AG09319 (cell line): ENCODE results near the gene OGFRL1.
"Not testable (repeated sequence)": the region's sequence is repeated elsewhere in the genome, so short reads cannot be mapped to it uniquely, and the experiment has no call there.

ENCODE experiments used
- DNase-seq: peaks from one replicate; pipeline ENCODE4 v3.0.0-alpha.2; 2010; ENCODE audit warnings: low read depth; ENCODE audit errors: extremely low read depth
- TF ChIP-seq, protein P1 (sequence below): IDR thresholded peaks from 2 replicates; pipeline ENCODE4 v1.5.1; 2011; ENCODE audit warnings: low read depth, mild to moderate bottlenecking, inconsistent platforms, low read length, moderate library complexity

OGFRL1 gene

DNA sequence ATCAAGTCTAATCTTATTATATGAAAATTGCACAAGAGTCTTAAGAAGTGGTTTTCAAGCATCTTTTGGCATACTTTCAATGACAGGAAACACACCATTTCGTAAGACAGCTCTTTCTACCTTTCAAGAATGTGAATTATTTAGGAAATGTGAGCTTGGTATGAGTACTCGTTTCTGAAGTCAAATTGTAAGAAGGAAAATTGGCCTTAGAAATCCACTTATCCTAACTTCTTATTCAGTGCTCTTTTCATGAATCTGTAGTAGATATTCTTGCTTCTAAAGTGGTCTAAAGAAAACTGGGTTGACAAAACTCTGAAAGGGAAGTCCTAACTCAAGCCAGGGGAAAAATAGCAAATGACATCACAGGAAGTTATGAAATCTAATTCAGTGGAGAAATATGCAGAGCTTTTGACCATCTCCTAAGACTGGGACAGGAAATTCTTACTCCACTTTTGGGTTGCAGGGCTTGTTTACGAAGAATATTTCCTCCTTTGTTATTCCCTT, 38.5 kb upstream of the OGFRL1 start:
- DNase-seq, result peak; percentile 29
- TF ChIP-seq, protein P1, sequence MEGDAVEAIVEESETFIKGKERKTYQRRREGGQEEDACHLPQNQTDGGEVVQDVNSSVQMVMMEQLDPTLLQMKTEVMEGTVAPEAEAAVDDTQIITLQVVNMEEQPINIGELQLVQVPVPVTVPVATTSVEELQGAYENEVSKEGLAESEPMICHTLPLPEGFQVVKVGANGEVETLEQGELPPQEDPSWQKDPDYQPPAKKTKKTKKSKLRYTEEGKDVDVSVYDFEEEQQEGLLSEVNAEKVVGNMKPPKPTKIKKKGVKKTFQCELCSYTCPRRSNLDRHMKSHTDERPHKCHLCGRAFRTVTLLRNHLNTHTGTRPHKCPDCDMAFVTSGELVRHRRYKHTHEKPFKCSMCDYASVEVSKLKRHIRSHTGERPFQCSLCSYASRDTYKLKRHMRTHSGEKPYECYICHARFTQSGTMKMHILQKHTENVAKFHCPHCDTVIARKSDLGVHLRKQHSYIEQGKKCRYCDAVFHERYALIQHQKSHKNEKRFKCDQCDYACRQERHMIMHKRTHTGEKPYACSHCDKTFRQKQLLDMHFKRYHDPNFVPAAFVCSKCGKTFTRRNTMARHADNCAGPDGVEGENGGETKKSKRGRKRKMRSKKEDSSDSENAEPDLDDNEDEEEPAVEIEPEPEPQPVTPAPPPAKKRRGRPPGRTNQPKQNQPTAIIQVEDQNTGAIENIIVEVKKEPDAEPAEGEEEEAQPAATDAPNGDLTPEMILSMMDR, result no peak

DNA sequence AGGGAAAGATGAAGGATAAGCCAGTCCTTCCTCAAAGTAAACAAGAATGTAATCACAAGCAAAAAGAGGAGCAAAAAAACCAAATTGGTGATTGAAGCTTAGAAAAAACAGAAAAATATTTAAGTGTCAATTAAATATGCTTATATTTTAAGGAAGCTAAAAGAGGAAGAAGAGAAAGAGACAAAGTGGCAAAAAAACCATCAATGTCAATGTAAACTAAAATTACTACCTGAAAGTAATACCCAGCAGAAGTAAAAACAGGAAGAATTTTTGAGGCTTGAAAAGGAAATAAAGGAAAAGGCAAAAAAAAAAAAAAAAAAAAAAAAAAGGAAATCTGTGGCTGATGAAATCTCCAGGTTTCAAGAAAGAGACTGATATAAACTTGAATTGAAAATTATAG, 36.2 kb upstream of the OGFRL1 start:
- no peak for DNase-seq
- TF ChIP-seq, protein P1, result no peak

DNA sequence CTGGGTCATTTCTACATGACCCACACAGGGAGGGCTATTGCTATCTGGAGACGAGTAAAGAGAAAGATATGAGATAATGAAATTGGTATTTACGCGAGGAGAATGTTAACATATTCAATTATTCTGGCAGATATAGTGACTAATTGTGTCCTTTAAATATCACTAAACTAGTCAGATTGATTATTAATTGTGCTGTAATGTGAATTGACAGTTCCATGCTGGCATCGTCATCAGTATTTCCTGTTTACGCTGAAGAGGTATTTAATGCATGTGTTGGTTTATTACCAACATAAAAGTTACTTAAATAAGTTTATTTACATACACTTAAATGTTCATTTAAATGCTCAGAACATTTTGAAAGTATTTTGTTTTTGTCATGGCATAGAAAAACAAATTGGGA, 35.7 kb upstream of the OGFRL1 start:
- TF ChIP-seq, protein P1, result no peak
- DNase-seq, result no peak

DNA sequence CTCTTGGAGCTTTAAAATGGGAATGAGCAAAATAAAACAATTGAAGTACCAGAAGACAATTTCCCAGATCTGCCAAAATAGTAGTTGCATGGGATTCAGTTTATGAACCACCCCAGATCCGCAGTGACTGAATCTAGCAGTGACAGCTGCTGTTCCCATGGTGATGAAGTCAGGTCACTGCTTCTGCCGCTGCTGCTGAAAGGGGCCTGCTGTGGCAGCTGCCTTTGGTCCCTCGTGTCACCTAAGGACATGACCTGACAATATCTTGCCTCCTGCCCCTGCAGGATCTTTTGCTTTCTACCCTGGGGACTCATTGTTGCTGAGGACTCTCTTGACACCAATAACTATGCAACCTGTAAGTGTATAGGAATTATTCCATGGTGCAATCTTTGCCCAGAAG, 34.3 kb upstream of the OGFRL1 start:
- no peak for DNase-seq
- TF ChIP-seq, protein P1, result no peak

DNA sequence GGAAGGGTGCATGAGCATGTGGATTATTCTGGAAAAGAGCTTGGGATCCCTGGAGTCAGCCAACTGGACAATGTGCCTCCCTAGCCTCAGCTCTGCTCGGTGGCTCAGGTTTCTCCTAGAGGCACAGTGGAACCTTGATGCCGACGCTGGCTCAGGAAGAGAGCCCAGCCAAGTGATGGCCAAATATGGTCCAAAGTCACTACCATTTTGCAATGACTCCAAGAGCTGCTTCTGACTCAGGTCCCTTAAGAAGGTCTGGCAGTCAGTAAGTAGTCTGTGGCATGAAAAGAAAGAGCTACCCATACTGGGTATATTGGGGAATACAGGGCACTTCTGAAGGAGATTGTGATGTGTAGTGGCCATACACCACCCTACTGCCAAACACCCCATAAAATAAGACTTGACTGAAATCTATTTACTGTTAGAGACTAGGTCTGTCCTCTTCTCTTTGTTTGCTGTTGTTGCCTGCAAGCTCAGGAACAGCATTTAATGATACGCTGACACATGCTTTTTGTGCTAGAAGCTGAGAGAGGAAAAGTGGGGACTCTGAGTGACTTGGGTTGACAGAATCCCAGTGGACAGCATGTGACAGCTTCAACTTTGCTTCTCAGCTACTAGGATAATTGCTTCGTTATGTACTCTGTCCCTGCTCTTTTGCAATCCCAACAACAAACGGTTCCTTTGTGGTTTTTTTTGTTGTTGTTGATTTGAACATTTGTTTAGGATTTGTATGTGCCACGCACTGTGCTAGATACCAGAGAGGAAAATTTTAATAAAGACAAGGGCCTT, 30.3 kb upstream of the OGFRL1 start:
- TF ChIP-seq, protein P1, result no peak
- no peak for DNase-seq

DNA sequence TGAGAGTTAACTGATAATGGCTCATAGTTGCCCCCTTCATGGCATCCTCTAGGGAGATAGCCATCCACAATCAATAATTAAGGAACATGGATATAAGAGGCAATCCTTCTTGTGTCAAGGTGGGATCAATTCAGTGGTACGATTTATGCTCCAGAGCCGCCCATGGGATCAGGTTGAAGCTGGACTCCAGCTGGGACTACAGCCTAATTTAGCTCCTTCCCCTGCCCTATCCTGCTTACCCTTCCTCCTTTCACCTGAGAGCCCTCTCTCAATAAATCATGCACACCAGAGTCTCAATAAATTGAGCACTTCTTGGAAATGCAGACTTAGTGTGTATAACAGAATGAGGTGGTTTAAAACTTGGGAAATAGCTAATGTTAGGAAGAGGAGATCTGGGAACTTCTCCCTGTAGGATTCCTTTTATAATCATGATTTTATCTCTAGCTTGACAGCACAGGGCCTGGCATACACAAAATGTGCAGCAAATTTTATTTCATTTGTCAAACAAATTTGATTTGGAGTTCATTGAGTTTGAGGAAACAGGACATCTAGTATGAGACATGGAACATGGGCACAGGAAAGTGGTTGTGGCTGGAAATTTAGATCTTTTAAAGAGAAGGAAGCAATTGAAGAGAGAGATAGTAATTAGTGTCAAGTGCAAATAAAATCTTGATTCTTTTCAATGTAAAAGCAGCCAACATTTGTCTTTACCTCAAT, 28.6 kb upstream of the OGFRL1 start:
- no peak for DNase-seq
- TF ChIP-seq, protein P1, result no peak

DNA sequence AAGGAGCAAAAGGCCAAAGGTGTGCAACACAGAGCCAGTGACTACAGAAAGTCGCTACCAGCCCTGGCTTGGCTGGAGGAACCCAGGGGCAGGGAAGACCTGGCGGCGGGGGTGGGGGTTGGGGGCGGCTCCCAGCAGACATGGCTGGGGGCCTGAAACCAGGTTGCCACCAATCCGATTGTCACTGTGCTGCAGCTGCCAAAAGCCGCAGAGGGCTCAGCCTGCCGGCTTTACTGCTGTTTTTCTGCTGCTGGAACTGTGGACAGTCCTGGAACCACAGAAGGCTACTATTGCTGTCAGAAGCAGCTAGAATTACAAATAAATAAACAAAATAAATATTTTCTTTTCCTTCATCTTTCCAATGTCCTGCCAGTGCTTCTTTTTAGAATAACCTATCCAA, 25.7 kb upstream of the OGFRL1 start:
- DNase-seq, result no peak

DNA sequence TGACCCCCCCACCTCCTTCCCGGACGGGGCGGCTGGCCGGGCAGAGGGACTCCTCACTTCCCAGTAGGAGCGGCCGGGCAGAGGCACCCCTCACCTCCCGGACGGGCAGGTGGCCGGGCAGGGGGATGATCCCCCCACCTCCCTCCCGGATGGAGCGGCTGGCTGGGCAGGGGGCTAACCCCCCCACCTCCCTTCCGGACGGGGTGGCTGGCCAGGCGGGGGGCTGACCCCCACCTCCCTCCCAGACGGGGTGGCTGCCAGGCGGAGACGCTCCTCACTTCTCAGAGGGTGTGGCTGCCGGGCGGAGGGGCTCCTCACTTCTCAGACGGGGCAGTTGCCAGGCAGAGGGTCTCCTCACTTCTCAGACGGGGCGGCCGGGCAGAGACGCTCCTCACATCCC, 22.2 kb upstream of the OGFRL1 start:
- DNase-seq, result not testable (repeated sequence)

More for the DNA sequence above, 25.7 kb upstream of the OGFRL1 start:
- TF ChIP-seq, protein P1, result no peak
